GM10266 (cell line): ENCODE results near the gene IRF2BPL.

Experiments
- DNase-seq: peaks from one replicate; pipeline ENCODE4 v3.0.0; 2012; ENCODE audit errors: extremely low spot score
- TF ChIP-seq, protein P1 (sequence below): IDR thresholded peaks from 2 replicates; pipeline ENCODE4 v1.5.1; 2012; ENCODE audit warnings: mild to moderate bottlenecking, low read depth; ENCODE audit not compliant: control insufficient read depth, insufficient read depth; ENCODE audit errors: missing control alignments

The IRF2BPL gene

DNA sequence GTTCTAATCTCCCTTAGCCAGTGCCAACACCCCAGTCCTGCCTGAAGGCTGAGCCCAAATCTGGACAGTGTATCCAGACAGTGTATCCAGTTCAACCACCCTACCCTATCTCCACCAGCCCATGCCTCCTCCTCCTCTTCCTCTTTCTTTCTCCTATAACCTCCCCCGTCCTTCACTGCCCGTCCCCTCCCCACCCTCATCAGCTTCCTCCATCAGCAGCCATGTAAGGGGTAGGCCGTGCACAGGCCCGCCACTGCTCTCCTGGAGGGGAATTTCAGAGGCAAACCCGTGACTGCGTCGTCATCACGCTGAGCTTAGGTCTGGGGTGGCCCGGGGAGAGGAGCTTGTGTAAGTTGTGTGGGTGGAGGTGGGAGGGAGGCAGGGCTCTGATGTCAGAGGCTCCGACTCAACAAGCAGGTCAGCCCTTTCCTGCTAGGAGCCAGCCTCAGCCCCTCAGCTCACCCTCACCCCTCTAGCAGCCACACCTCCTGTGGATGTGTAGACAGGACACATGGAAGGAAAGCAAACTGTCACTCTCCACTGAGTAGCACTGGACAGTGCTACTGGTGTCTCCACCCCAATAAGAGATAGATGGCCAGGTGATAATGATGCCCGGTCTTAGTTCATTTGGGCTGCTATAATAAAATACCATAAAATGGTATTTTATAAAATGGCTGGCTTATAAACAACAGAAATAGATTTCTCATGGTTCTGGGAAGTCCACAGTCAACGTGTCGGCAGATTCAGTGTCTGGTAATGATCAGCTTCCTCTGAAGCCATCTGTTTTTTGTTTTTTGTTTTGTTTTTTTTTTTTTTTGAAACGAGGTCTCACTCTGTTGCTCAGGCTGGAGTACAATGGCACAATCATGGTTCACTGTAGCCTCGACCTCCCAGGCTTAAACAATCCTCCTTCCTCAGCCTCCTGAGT is 50.5 kb downstream of the IRF2BPL start:
- TF ChIP-seq, protein P1, sequence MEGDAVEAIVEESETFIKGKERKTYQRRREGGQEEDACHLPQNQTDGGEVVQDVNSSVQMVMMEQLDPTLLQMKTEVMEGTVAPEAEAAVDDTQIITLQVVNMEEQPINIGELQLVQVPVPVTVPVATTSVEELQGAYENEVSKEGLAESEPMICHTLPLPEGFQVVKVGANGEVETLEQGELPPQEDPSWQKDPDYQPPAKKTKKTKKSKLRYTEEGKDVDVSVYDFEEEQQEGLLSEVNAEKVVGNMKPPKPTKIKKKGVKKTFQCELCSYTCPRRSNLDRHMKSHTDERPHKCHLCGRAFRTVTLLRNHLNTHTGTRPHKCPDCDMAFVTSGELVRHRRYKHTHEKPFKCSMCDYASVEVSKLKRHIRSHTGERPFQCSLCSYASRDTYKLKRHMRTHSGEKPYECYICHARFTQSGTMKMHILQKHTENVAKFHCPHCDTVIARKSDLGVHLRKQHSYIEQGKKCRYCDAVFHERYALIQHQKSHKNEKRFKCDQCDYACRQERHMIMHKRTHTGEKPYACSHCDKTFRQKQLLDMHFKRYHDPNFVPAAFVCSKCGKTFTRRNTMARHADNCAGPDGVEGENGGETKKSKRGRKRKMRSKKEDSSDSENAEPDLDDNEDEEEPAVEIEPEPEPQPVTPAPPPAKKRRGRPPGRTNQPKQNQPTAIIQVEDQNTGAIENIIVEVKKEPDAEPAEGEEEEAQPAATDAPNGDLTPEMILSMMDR: no peak
- DNase-seq: peak; percentile 87

DNA sequence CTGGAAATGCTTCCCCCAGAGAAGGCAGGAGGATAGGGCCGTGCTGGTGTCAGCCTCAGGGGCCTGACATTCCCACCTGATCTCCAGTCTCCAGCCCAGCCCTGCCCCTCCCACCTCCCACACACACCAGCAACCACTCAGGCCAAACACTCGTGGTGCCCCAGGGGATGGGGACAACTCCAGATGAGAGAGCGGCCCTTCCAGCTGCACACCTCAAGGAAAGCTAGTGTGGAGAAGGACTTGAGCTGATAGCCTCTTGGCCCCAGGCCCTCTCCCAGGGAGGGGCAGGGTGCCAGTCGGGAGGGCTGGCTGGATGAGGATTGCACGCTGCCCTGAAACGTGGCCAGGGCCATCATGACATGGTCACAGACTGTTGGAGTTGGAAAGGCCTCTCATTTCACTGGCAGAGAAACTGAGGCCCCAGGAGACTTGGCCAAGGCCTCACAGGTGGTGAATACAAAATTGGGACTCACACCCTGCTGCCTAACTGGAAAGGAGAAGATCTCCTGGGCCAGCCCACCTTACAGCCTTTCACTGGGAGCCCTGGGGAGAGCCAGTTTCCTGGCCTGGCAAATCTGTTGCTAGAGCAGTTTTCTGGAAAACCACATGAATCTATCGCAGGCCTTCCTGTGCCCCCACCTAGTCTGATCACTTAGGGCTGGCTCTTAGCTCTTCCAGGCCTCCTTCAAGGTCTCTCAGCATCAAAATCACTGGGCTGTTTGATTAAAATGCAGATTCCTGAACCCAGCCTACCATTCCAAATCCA is 52.1 kb downstream of the IRF2BPL start:
- DNase-seq: no peak
- TF ChIP-seq, protein P1: no peak

DNA sequence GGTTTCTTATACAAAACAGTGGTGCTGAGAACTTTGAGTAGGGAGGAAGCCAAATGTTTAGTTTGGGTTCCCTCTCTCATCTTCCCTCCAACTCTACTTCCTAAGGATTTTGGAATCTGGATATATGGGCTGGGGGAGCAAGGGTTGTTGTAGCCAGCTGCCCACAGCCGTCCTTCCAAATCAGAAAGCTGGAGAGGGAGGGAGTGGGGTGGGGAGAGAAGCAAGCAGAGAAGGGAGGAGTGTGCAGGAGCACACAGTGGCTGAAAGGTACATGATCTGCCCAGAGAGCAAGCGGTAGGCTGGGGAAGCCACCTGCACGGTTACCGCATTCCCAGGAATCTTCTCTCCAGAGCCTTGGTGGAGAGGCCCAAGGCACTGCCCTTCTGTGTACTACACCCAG is 52.7 kb downstream of the IRF2BPL start:
- TF ChIP-seq, protein P1: no peak
- DNase-seq: no peak

DNA sequence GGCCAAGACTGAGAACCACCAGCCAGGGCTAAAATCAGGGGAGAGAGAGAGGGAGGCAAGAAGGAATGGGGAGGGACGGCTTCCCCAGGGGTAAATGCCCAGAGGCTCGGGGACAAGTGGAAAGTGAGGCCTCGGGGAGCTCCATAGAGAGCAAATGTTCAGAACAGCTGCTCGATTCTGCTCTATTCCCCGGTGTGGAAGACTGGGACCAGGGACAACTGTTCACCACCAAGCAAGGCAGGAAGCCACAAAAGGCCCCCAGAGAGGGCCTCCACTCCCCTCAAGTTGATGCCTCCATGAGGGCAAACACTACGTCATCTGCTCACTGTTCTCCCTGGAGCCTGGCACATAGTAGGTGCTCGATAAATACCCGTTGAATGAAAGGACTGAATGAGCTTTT is 53.5 kb downstream of the IRF2BPL start:
- TF ChIP-seq, protein P1: no peak
- no peak for DNase-seq
